Measurements from ENCODE around the gene RELL2.

Gene RELL2

DNA sequence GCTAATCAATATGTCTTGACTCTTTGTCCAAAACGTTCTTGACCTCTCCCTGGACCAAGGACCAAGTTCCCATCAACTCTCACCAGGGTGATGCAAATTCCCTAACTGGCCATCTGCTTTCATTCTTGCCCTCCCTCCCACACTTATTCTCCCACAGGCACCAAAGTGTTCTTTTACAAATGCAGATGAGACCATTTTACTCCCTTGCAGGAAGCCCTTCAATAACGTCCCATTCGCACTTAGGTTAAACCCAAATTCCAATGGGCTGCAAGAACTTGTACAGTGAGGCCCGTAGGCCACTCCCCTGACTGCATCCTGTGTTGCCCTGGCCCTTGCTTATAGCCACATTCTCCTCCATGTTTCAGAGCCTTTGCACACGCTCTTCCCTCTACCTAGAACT, 38.0 kb downstream of the RELL2 start:
- Histone ChIP-seq H3K9me2 (replicated peaks; ENCODE audit: insufficient read depth, low read length) (no peaks in the 10 kb centered on the region), H4K20me1 (ENCODE audit: insufficient read depth, low read length) (no peaks in the 10 kb centered on the region), H3K4me3 (ENCODE audit: low read length) (no peak overlapping the region), H3K36me3 (replicated peaks; ENCODE audit: insufficient read depth, low read length) (no peaks in the 10 kb centered on the region), H3K9ac (ENCODE audit: low read length) (no peak overlapping the region), H3K27me3 (replicated peaks; ENCODE audit: insufficient read depth, low read length) (no peaks in the 10 kb centered on the region; the same call in 1 of the 2 replicates), H3K4me2 (ENCODE audit: low read depth, low read length) (no peak overlapping the region), H3K4me1 (ENCODE audit: low read length) (no peaks in the 10 kb centered on the region), H2AFZ (ENCODE audit: low read length) (no peak overlapping the region), H3K9me3 (replicated peaks; ENCODE audit: insufficient read depth, low read length) (no peaks in the 10 kb centered on the region), H3K79me2 (ENCODE audit: low read length) (no peaks in the 10 kb centered on the region), H3K27ac (ENCODE audit: low read length) (no peak overlapping the region), H3F3A (ENCODE audit: insufficient read depth, low read length) (no peaks in the 10 kb centered on the region)
- TF ChIP-seq, protein P1, sequence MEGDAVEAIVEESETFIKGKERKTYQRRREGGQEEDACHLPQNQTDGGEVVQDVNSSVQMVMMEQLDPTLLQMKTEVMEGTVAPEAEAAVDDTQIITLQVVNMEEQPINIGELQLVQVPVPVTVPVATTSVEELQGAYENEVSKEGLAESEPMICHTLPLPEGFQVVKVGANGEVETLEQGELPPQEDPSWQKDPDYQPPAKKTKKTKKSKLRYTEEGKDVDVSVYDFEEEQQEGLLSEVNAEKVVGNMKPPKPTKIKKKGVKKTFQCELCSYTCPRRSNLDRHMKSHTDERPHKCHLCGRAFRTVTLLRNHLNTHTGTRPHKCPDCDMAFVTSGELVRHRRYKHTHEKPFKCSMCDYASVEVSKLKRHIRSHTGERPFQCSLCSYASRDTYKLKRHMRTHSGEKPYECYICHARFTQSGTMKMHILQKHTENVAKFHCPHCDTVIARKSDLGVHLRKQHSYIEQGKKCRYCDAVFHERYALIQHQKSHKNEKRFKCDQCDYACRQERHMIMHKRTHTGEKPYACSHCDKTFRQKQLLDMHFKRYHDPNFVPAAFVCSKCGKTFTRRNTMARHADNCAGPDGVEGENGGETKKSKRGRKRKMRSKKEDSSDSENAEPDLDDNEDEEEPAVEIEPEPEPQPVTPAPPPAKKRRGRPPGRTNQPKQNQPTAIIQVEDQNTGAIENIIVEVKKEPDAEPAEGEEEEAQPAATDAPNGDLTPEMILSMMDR (IDR thresholded peaks at IDR 0.05; ENCODE audit: low read length): no peak
- TF ChIP-seq EZH2 (optimal IDR thresholded peaks at IDR 0.05; ENCODE audit: low read depth, low read length) (no peak), EZH2phosphoT487 (IDR thresholded peaks at IDR 0.05; ENCODE audit: low read length) (no peak)
- no peak for DNase-seq

DNA sequence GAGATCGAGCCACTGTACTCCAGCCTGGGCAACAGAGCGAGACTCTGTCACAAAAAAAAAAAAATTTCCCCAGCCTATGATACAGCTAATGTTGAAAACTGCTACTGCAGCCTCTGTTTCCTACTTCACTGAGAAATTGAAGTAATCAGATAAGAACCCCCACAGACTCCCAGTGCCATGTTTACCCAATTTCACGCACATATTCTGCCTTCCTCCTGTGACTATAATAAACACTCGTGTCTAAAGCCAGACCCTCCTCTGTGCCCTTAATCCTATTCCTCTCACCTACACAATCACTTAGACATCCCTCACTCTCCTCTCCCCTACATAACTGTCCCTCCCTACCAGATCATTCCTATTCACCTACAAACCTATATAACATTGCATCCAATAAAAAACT, 38.9 kb downstream of the RELL2 start:
- Histone ChIP-seq H3K4me2 (ENCODE audit: low read depth, low read length) (no peak overlapping the region), H3K9ac (ENCODE audit: low read length) (no peak overlapping the region), H4K20me1 (ENCODE audit: insufficient read depth, low read length) (no peaks in the 10 kb centered on the region), H3K27ac (ENCODE audit: low read length) (no peak overlapping the region), H3K4me3 (ENCODE audit: low read length) (no peak overlapping the region), H3K9me3 (replicated peaks; ENCODE audit: insufficient read depth, low read length) (no peaks in the 10 kb centered on the region), H3F3A (ENCODE audit: insufficient read depth, low read length) (no peaks in the 10 kb centered on the region), H3K36me3 (replicated peaks; ENCODE audit: insufficient read depth, low read length) (no peaks in the 10 kb centered on the region), H3K4me1 (ENCODE audit: low read length) (no peaks in the 10 kb centered on the region), H3K9me2 (replicated peaks; ENCODE audit: insufficient read depth, low read length) (no peaks in the 10 kb centered on the region), H3K79me2 (ENCODE audit: low read length) (no peaks in the 10 kb centered on the region), H3K27me3 (replicated peaks; ENCODE audit: insufficient read depth, low read length) (no peaks in the 10 kb centered on the region; the same call in 1 of the 2 replicates), H2AFZ (ENCODE audit: low read length) (no peak overlapping the region)
- TF ChIP-seq EZH2 (optimal IDR thresholded peaks at IDR 0.05; ENCODE audit: low read depth, low read length) (no peak), EZH2phosphoT487 (IDR thresholded peaks at IDR 0.05; ENCODE audit: low read length) (no peak)
- TF ChIP-seq, protein P1 (IDR thresholded peaks at IDR 0.05; ENCODE audit: low read length): no peak
- no peak for DNase-seq

GRCh38 chr5:141677415-141677814, 40.6 kb downstream of the RELL2 start:
- TF ChIP-seq, protein P1 (IDR thresholded peaks at IDR 0.05; ENCODE audit: low read length): peak; percentile 17; the same call in 1 of the 2 replicates
- TF ChIP-seq EZH2phosphoT487 (IDR thresholded peaks at IDR 0.05; ENCODE audit: low read length): no peak
- no peaks in the 10 kb centered on the region for H3K9me3 ChIP-seq (replicated peaks; ENCODE audit: insufficient read depth, low read length)
- H3K9ac ChIP-seq (ENCODE audit: low read length): no peak overlapping the region
- no peak overlapping the region for H3K27ac ChIP-seq (ENCODE audit: low read length)
- H3K27me3 ChIP-seq (replicated peaks; ENCODE audit: insufficient read depth, low read length): peaks cover 9% of the 10 kb centered on the region; the same call in 1 of the 2 replicates
- H3K79me2 ChIP-seq (ENCODE audit: low read length): no peaks in the 10 kb centered on the region
- no peak overlapping the region for H3K4me2 ChIP-seq (ENCODE audit: low read depth, low read length)
- no peaks in the 10 kb centered on the region for H3K36me3 ChIP-seq (replicated peaks; ENCODE audit: insufficient read depth, low read length)
- H3K9me2 ChIP-seq (replicated peaks; ENCODE audit: insufficient read depth, low read length): no peaks in the 10 kb centered on the region
- H2AFZ ChIP-seq (ENCODE audit: low read length): no peak overlapping the region
- no peaks in the 10 kb centered on the region for H3K4me1 ChIP-seq (ENCODE audit: low read length)
- H3F3A ChIP-seq (ENCODE audit: insufficient read depth, low read length): no peaks in the 10 kb centered on the region
- DNase-seq: no peak
- no peak overlapping the region for H3K4me3 ChIP-seq (ENCODE audit: low read length)
- no peaks in the 10 kb centered on the region for H4K20me1 ChIP-seq (ENCODE audit: insufficient read depth, low read length)

Measured in MM.1S (cell line).